IPS DF 4.7 (cell line): Measurements from ENCODE around the gene TYSND1.
"Not testable (repeated sequence)": the region's sequence is repeated elsewhere in the genome, so short reads cannot be mapped to it uniquely, and the experiment has no call there.

Experiments
- DNase-seq: peaks from one replicate; pipeline ENCODE4 v3.0.0-alpha.2; 2013; ENCODE audit warnings: low spot score; ENCODE audit errors: extremely low read depth

The TYSND1 gene

DNA sequence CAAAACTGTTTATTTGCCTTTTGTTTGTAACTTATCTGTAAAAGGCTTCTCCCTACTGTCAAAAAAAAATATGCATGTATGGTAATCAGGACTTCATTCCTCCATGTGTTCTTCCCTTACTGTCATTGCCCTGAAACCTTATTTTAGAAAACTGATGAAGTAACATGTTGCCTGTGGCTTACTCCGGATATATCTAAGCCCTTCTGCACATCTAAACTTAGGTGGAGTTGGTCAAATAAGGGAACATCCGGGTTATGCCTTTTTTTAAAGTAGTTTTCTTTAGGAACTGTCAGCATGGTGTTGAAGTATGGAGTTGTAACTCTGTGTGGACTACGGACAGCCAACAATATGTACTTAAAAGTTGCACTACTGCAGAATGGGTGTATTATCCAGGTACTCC is 17.7 kb upstream of the TYSND1 start:
- no peak for DNase-seq

DNA sequence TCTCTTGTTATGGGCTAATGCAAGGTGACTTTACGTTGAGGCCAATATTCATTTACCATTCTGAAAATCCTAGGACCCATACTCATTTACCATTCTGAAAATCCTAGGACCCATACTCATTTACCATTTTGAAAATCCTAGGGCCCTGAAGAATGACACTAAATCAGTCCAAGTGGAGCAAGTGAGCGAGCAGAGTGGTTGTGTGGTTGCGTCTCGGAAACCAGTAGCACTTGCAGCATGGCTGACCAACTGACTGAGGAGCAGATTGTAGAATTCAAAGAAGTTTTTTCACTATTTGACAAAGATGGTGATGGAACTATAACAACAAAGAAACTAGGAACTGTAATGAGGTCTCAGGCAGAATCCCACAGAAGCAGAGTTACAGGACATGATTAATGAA is 16.9 kb upstream of the TYSND1 start:
- no peak for DNase-seq

DNA sequence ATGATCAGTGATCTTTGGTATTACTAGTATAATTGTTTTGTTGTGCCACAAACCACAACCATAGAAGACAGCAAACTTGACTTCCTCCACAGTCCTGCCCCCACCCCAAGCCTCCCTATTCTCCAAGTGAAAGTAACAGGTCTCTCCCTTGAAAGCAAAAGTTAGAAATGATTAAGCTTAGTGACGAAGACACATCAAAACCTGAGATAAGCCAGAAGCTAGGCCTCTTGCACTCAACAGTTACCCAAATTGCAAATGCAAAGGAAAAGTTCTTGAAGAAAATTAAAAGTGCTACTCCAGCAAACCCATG is 16.3 kb upstream of the TYSND1 start:
- DNase-seq, result no peak

DNA sequence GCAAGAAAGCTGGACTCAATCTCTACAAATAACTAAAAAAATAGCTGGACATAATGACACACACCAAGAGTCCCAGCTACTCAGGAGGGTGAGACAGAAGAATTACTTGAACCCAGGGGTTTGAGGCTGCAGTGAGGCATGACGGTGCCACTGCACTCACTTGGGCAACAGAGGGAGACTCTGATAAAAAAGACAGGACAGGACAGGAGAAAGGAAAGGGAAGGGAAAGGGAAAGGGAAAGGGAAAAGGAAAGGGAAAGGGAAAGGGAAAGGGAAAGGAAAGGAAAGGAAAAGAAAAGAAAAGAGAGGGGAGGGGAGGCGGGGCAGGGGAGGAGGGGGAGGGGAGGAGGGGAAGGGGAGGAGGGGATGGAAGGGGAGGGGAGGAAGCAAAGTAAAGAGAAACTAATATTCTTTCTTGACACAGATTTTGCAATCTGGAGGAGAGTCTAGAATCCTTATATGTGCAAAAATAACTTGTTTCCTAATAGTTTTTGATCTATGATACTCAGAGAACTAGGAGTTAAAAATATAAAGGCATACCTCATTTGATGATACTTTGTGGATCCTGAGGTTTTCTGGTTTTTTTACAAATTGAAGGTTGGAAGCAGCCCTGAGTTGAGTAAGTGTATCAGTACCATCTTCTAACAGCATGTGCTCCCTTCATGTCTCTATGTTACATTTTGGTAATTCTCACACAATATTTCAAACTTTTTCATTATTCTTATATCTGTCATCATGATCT is 15.8 kb upstream of the TYSND1 start:
- no peak for DNase-seq

DNA sequence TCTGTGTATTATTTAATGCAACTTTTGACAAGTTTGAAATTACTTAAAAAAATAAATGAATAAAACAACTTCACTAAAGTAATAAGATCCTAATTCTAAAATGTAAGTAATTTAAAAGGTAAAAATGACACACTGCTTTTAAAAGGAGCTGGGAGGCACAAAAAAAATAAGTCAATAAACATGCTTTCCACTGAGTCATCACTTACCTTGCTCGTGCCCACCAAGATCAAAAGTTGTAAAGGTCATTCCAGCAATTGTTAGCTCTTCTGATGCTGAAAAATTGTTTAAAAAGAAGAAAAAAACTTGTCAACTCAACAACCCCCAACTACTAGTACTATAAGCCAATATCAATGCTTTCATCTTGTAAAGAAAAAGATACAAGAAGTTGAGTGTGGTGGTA is 14.3 kb upstream of the TYSND1 start:
- DNase-seq, result no peak

DNA sequence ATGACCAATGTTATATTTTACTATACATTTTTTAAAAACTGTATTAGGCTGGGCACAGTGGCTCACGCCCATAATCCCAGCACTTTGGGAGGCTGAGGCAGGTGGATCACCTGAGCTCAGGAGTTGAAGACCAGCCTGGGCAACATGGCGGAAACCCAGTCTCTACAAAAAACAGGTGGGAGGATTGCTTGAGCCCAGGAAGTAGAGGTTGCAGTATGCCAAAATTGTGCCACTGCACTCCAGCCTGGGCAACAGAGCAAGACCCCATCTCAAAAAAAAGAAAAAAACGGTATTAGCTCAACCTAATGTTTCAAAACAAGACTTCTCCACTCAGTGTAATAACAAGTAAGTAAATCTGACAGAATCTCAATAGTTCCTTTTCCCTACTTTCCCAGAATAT is 12.9 kb upstream of the TYSND1 start:
- DNase-seq, result not testable (repeated sequence)

DNA sequence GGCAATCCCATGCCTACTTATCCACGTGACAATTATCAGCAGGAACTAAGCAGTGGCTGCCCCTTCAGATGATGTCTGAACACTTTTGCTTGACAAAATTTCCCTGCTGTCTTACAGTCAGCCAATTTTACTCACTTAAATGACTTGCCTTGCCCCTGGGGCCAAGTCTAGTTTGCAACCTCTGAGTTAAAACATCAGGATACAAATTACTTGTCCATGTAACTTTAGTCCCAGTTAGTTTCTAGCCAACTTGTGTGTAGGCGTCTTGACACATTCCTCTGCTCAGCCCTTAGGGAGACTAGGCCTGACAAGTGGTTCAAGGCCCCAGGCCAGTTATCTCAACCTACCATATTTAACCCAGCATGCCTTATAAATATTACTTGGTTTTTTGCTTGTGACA is 11.6 kb upstream of the TYSND1 start:
- no peak for DNase-seq

DNA sequence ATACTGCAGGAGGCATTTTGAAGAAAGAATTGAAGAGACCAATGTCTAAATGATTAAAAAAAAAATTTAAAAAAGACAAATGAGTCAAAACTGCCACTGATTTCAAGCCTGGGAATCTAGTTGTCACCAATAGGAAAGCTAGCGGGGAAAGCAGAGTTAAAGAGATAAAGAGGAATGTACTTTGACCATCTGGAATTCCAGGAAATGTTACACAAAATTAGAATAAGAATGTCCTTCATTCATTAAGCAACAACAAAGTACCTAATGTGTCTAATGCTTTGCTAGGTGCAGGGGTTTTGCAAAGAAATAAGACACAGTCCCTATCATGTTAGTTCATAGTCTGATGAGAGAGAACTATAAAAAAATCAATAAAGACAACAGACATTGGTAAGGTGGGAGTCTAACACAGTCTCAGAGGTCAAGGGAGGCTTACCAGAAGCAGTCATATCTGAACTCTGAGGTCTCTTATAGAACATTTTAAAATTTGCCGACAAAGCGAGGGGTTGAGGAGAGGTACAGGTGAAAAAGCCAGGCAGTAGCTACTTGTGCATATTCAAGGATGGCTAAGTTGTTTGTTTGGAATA is 8.8 kb upstream of the TYSND1 start:
- DNase-seq, result no peak

DNA sequence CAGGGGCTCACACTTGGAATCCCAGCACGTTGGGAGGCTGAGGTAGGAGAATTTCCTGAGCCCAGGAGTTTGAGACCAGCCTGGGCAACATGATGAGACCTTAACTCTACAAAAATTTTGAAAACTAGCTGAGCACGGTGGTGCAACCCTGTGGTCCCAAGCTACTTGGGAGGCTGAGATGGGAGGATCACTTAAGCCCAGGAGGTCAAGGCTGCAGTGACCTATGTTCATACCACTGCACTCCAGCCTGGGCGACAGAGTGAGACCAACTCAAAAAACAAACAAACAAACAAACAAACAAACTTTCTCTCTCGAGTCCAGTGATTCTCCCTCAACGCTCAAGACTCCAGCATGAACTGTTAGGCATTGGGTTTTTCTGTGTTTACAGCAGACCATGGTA is 2.0 kb upstream of the TYSND1 start:
- DNase-seq, result no peak

DNA sequence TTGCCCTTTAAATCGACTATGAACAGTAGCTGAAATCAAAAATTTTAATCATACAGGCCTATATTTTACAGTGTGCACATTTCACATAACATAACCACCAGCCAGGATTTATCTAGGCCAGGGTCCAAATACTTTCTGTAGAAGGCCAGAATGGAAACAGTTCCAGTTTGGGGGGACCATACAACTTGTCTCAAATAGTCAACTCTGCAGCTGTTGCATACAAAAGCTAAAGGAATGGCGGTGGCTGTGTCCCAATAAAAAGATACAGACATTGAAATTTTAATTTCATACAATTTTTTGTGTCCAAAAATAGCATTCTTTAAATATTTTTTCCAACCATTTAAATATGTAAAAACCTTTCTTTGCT is 742 bp upstream of the TYSND1 start:
- no peak for DNase-seq

DNA sequence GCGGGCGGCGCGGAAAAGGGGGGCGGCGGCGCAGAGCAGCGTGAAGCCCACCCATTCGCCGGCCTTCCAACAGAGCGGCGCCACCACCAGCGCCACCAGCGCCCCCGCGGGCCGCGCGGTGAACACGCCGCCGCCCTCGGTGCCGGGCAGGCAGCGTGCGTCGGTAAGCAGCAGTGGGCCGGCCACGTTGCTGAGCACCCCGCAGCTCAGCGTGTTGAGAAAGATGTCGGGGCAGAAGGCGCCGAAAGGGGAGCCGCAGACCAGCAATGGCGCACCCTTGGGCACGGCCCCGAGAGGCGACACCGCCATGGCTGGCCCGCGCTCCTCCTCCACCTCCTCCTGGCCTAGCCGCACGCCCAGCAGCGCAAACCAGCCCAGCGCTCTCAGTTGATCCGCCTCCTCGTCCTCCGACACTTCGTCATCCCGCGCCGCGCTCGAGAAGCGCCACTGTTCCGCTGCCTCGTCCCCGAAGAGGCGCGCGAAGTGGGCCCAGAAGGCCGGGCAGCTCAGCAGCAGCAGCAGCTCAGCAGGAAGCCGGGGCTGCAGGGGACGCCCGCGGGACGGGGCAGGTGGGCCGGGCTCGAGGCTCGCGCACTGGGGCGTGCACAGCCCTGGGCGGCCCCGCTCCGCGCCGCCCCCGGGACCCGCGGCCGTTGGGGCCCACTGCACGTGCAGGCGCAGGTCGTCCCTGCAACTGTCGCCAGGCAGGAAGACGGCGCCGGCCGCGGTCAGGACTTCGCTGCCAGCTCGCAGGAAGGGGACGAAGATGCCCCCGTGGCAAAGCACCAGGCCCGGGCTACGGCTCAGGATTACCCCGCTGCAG is 623 bp downstream of the TYSND1 start:
- no peak for DNase-seq

DNA sequence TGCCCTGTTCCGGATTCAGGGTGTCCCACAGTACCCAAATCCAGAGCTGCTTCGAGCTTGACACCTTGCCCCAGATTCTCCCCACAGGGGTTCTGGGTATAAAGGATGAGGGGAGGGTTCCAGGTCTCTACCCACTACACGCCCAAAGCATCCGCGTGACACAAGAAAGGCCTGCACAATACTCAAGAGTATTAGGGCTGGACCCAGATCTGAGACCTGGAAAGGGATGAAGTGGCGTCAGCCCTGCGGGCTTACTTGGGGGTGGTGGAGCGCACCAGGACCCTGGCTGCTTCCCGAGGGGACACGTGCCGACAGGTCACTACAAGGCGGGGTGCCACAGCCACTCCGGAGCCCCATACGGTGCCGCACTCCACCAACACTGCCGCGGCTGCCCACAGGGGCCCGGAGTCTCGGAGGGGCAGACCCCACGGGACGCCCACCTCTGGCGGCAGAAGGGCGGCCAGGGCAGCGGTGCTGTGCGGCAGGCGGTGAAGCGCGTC is 1.3 kb downstream of the TYSND1 start:
- DNase-seq, result no peak

DNA sequence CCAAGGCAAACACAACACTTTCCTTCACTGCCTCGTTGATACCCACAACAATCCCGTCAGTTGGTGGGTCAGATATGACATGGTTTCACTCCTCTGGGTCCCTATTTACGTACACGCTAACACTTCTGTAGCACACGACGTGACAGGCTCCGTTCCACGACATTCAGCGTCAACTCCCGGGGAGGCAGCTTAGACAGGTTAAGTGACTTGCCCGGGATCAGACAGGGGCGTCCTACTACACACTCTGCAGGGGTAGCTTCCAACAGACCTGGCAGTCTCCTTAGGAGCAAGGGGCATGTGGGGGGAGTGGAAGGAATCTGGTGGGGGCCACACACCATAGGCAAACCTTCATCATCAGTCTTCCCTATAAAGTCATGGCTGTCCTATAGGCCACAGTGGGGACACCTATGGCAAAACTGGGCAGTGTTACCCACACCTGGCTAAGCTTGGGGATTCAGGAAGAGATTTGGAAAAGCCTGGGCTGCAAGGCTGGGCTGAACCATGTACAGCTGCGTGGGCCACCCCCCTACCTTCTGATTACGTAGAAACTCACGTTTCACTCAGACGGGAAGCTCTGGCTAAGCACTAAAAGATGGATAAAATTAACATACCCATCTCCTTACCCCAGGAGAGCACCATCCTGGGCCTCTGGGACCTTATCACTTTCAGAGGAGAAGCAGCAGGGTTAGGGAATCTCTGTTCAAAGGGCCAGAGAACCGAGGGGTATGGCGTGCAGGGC is 2.0 kb downstream of the TYSND1 start:
- DNase-seq, result no peak

DNA sequence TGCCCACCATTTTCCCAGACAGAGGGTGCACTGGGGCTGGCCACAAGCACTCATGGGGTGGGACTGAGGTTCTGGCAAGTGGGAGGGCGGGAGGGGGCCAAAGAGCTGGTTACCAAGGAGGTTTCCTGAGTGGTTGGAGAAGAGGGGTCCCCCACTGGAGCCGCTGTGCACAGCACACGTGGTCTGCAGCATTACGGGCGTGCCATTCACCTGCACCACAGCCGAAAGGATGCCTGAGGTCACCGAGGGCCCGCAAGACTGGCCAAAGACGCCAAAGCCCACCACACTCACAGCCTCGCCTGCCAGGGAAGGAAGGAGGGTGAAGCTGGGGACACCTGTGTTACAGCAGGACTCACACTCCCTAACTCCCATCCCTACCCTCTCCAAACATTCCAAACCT is 3.9 kb downstream of the TYSND1 start:
- no peak for DNase-seq

DNA sequence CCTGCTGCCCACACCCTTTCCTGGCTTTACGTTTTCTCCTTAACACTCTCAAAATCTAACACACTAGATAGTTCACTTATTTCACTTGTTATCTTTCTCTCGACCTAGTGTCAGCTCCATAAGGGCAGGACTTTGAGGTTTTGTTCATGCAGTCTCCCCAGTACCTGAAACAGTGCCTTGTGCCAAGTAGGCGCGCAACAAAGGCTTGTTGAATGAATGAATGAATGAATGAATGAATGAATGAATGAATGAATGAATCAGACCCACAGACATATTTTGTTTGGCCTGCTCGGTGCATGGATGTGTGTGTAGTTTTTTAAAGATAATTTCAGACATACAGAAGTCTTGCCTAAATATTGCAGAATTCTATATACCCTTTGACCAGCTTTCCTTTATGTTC is 6.2 kb downstream of the TYSND1 start:
- no peak for DNase-seq

DNA sequence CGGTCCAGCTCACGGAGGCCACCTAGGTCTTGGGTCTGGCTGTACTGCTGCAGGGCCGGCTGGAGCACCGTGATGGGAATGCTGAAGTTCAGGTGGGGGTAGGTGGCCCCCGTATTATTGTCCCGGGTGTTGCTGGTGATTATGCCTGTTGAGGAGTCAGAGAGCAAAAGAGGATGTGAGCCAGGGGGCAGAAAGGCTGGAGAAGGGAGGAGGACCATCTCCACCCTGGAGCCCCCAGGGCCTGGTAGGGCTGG is 6.6 kb downstream of the TYSND1 start:
- DNase-seq, result no peak

DNA sequence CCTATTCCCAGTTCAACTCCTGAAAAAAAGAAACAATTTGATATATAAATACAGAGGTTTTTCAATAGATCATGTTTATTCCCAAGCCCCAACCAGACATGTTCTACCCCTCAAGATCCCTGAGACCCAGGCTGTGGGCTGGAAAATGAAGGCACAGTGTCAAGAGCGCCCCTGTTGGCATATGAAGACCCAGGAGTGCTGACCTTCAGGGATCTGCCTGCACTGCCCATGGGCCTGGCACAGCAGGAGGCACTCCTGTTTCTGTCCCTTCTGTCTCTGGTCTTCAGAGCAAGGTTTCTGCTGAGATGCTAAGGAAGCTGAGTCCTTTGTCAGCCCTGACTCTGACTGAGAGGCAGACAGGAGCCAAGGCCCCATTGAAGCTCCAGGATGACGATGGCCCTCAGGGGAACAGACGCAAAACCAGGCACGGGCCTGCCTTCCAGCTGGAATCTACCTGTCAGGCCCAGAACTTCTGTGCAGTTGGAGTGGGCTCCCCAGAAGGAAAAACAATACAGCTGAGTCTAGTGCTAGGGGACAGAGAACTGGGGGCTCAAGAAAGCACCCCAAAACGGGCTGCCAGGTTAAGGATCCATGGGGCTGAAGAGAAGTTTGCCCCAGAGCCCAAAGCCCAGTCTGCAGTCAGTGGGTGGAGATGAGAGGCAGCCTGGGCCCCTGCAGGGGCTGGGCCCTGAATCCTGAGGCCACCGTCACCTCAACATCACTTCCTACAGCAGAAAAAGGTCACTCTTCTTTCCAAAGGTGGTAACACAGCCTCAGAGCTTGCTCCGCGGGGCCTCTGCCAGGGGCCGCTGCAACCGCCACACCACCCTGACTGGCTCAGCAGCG is 7.1 kb downstream of the TYSND1 start:
- DNase-seq, result no peak

DNA sequence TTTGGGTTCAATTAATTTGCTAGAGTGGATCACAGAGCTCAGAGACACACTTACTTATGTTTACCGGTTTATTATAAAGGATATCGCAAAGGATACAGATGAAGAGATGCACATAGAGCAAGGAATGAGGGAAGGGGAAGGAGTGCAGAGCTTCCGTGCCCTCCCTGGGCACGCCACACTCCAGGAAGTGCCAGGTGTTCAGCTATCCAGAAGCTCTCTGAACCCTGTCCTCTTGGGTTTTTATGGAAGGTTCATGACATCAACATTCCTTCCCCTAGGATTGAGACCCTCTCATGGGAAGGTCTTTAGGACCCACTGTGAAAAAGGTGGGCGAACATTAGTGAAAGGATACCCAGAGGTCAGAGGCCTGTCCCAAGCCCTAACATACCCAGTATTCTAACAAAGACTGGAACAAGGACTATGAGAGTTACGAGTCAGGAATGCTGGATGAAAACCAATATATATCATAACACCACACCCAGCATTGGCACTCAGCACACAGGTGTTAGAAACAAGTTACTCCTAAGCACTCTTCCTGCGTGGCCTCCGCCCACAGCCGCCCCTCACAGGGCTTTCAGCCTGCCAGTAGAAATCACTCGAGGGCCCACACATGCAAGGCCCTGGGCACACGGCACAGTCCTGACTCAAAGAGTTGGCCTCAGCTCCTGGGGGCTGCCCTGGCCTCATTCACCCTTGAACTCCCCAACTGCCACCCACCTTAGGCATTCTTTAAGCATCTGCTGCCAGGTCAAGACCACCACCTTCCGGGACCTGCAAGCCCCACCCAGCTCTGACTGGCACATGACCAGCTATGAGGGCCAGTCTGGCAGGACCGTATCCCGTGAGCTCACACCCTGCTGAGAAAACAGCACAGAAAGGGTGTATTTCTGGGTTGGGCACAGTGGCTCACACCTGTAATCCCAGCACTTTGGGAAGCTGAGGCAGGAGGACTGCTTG is 8.3 kb downstream of the TYSND1 start:
- DNase-seq, result no peak

DNA sequence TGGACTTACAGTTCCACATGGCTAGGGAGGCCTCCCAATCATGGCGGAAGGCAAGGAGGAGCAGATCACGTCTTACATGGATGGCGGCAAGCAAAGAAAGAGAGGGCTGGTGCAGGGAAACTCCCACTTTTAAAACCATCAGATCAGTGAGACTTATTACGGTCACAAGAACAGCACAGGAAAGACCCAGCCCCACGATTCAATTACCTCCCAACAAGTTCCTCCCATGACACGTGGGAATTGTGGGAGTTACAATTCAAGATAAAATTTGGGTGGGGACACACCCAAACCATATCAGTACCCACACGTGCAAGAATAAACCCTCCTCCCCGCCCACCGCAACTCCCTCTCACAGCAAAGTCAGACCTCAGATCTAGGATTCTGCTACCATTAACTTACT is 9.4 kb downstream of the TYSND1 start:
- DNase-seq, result no peak

DNA sequence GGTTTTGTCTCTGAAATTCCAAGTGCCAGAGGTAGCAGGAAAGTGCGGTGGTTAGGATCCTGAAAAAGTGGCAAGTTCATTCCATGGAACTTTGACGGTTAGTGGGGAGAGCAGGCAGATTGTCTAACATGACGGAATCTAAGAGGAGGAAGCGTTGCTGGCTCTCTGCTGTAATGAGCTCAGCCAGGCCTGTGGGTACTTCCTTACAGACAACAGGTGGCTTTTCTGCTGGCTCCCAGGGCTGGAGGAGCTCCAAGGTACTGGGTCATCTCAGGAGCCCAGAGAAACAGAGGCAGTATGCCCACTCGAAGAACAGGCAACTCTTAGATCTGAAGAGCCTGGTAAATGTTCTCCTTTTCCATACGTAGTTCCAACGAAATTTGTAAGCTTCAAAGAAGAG is 10.8 kb downstream of the TYSND1 start:
- no peak for DNase-seq
